Ecto neural progenitor cell (in vitro differentiated cells): ENCODE measurements around the gene SERHL2.
A peak's percentile ranks its signal among the peaks of the same experiment; 100 is the strongest.
"Not testable (repeated sequence)": the region's sequence is repeated elsewhere in the genome, so short reads cannot be mapped to it uniquely, and the experiment has no call there.

ENCODE experiments used
- DNase-seq: peaks from one replicate; pipeline ENCODE4 v3.0.0-alpha.2; 2018; ENCODE audit warnings: low spot score

SERHL2 gene

DNA sequence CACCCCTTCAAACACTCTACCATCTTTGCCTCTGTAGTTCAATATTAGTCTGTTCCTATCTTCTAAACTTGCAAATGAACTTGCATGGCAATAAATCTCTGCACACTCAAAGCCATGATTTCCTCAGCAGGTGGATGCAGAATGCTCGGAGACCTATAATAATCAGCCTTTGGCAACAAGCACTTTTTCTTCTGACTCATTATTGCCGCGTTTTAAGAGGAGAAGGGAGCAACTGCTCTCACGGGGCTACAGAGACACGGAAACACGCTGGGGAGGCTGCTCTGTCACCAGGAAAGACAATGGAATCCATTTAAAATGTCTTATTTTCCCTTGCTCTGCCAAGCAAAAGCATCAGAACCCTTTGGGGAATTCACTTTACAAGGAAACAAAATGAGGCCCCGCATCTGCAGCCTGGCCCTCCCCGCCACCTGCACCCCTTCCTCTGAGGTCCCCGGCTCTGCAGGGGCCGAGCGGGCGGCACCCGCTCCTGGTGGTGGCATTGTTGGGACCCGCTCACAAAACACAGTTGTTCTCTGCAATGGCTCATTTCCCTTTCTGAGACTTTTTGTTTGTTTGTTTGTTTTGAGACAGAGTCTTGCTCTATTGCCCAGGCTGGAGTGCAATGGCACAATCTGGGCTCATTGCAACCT is 18.5 kb upstream of the SERHL2 start:
- DNase-seq = not testable (repeated sequence)

DNA sequence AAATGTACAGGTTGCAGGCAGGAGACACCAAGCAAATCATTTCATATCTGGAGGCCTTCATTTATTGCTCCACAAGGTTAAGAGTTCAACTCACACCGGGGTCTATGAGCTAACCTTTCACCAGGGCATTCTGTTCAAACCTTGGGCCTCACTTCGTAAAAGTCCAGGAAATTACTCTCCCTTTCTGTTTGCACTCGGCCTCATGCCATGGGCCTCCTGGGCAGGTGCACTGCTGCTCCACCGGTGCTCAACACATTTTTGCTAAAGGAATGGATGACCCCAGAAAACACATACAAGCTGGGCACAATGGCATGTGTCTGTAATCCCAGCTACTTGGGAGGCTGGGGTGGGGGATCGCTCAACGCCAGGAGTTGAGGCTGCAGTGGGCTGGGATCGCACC is 17.6 kb upstream of the SERHL2 start:
- DNase-seq = no peak

DNA sequence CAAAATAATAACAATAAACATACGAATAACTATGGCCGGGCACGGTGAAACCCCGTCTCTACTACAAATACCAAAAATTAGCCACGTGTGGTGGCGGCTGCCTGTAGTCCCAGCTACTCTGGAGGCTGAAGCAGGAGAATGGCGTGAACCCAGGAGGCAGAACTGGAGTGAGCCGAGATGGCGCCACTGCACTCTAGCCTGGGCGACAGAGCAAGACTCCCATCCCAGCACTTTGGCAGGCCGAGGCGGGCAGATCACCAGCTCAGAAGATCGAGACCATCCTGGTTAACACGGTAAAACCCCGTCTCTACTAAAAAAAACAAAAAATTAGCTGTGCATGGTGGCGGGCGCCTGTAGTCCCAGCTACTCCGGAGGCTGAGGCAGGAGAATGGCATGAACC is 17.1 kb upstream of the SERHL2 start:
- not testable (repeated sequence) for DNase-seq

DNA sequence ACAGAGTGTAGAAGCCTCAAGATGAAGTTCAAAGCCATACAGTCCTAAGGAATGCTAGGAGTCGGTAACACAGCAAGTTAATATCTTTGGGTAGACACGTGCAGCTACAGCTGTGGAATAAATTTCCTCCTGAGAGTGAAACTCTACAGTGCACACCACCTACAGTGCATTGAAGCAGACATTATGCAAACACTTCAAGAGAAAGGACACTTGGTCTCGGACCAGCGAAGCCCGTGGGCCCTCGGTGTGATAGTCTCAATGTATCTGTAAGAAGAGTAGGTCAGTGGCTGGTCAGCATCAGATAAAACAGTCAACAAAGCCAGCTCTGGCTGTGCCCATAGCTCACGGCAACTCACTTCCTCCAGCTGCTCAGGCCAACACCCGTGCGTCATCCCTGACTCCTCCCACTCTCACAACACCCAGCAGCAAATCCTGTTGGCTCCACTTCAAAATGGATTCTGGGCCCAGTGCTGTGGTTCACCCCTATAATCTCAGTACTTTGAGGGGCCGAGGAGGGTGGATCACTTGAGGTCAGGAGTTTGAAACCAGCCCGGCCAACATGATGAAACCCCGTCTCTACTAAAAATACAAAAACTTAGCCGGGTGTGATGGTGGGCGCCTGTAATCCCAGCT is 16.4 kb upstream of the SERHL2 start:
- DNase-seq = not testable (repeated sequence)

DNA sequence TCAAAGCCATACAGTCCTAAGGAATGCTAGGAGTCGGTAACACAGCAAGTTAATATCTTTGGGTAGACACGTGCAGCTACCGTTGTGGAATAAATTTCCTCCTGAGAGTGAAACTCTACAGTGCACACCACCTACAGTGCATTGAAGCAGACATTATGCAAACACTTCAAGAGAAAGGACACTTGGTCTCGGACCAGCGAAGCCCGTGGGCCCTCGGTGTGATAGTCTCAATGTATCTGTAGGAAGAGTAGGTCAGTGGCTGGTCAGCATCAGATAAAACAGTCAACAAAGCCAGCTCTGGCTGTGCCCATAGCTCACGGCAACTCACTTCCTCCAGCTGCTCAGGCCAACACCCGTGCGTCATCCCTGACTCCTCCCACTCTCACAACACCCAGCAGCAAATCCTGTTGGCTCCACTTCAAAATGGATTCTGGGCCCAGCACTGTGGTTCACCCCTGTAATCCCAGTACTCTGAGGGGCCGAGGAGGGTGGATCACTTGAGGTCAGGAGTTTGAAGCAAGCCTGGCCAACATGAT is 14.5 kb upstream of the SERHL2 start:
- not testable (repeated sequence) for DNase-seq

DNA sequence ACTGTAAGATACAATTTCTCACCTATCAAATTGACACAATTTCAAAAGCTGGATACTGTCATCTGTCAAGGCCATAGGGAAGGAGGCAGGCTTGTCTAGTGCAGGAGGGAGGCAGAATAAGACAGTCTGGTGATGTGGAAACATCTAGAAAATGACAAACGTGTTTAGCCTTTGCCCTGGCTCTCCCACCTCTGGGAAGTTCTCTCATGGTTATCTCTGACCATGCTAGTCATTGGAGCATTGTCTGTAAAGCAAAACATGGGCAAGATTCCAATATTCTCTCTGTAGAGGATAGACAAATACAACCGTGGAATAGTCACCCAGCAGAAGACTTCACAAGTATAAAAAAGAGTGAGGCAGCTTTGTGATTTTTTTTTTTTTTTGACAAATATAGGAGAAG is 9.1 kb upstream of the SERHL2 start:
- DNase-seq = no peak

DNA sequence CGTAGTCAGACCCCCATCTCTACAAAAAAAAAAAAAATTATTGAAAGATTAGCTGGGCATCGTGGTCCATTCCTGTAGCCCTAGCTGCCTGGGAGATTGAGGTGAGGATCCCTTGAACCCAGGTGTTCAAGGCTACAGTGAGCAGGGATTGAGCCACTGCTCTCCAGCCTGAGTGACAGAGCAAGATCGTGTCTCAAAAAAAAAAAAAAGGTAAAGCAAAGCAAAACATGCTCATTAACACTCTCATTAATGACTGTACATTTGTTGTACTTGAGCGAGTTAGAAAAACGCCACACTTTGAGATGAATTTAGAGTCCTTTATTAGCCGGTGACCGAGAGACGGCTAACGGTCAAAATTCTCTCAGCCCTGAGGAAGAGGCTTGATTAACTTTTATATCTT is 6.2 kb upstream of the SERHL2 start:
- DNase-seq = no peak

DNA sequence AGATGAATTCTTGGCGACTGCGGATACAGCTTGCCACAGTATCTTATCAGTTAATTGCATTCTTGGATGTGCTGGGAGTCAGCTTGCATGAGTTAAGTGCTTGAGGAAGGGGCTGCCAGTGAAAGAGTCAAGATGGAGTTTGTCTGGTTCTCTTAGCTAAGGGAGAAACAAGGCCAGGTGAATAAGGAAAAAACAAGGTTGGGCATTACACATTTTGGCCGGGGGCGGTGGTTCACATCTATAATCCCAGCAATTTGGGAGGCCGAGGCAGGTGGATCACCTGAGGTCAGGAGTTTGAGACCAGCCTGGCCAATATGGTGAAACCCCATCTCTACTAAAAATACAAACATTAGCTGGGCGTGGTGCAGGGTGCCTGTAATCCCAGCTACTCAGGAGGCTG is 5.6 kb upstream of the SERHL2 start:
- DNase-seq = not testable (repeated sequence)

DNA sequence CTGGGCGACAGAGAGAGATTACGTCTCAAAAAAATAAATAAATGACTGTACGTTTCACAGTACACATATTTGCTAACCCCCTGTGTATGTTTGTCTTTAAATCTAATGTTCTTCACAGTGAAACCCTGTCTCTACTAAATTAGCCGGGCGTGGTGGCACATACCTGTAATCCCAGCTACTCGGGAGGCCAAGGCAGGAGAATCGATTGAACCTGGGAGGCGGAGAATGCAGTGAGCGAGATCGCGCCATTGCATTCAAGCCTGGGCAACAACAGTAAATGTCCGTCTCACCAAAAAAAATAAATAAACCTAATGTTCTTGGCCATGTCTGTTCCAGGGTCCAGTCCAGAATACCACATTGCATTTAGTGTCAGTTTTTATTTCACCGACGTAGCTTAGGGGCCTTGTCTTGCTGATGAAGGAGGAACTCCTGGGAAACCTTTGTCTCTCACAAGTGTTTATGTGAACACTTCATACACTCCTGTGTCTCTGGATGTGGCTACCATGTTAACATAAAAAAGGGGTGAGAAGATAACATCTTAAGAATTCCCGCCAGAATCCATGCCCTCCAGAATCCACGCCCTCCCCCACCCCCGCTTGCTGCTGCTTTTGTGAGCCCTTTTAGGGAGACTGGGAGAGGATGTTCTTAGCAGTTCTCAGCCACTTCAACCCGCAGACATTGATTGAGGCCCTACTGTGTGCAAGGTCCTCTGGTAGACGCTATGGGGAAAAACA is 5.0 kb upstream of the SERHL2 start:
- no peak for DNase-seq

DNA sequence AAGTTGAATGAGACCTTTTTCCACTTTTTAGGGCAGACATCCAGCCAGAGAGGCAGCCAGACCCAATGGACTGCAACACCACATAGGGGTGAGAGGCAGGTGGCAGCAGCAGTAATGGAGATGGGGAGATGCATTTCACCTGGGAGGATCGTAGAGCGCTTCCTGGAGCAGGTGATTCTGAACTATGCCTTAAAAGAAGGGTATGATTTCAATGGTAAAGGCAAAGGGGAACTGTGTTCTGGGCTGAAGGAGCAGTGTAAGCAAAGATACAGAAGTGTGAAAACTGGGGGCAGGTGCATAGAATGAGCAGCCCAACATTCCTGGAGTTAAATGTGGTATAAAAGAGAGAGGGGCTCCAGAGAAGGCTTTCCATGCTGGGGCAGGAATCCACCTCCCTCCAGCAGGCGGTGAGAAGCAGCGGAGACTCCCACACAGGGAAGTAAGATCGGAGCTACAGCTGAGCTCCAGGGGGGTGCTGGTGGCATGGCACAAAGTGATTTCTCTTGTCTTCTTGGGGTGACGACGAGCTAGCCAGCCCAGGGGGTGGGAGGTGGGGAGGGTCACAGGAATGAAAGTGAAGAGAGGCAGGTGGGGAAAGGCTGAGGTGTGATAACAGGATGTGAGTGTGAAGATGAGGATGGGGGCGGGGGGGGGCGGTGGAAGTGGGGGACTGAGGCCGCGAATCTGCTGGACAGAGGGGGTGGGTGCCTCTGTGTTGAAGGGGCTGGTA is 4.3 kb upstream of the SERHL2 start:
- no peak for DNase-seq

DNA sequence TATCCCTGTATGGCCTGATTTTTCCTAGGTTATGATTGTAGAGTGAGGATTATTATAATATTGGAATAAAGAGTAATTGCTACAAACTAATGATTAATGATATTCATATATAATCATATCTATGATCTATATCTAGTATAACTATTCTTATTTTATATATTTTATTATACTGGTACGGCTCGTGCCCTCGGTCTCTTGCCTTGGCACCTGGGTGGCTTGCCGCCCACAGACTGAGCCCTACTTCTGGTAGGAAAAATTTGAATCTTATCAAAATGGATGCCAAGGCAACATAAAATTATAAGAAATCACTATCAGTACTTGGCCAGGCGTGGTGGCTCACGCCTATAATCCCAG is 1.5 kb upstream of the SERHL2 start:
- DNase-seq = not testable (repeated sequence)

DNA sequence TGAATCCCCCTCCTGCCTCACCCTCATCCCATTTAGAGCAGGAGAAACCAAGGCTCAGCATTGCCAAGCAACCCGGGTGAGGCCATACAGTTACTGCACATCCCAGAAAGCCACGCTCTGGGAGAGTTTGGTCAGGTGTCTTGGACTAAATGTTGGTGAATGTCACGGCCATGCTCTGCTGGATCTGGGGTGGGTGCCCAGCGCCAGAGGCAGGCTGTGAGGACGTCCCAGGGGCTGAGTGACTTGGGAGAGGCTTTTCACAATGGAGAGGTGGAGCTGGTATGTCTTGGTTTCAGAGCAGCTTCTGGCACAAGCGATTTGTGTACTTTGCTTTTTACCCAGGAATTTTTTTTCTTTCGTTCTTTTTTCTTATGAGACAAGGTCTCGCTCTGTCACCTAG is 6.6 kb downstream of the SERHL2 start:
- no peak for DNase-seq

DNA sequence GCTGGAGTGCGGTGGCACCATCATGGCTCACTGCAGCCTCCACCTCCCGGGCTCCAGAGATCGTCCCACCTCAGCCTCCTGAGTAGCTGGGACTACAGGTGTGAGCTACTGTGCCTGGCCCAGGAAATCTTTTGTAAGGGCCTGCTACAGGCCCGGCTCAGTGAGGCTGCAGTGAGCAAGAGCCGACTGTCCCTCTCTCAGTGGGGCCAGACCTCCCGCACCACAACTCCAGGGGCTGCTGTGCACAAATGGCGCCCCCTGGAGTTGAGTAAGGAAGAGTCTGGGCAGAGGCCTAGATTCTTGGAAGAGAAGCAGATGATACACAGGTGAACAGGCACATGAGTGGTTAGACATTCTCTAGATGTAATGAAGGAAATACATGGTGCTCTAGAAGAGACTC is 7.0 kb downstream of the SERHL2 start:
- DNase-seq = peak; percentile 57

DNA sequence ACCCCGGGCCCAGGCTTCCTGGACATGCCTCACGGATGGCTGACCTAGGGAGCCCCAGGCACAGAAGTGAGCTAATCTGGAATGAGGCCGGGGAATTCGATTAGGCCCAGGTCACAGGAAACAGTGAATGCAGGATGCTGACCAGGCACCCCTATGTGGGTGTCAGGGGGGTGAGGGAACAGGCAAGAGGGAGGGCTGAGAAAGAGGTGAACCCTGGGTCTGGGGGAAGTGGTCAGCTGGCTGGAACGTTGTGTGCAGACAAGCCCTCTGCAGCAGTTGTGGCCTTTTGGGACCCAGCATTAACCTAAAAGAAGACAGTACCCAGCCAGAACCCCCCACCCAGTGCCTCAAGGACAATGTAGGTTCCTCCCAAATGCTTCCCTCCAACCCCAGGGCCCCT is 8.1 kb downstream of the SERHL2 start:
- DNase-seq = no peak

DNA sequence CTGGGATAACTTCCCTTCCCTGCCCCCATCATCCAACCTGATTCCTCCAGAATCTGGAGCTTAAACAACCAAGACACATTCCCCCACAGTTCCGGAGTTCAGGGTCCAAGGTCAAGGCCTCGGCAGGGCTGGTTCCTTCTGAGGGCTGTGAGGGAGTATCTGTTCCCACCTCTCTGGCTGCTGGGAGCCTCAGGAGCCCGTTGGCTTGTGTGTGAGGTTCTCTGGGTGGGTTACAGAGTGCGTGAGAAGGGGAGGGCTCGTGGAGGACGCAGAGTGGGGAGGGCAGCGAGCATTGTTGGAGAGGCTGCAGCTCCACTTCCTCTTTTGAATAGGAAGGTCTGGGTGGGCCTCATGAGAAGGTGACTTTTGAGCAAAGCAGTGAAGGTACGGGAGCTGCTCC is 8.5 kb downstream of the SERHL2 start:
- no peak for DNase-seq

DNA sequence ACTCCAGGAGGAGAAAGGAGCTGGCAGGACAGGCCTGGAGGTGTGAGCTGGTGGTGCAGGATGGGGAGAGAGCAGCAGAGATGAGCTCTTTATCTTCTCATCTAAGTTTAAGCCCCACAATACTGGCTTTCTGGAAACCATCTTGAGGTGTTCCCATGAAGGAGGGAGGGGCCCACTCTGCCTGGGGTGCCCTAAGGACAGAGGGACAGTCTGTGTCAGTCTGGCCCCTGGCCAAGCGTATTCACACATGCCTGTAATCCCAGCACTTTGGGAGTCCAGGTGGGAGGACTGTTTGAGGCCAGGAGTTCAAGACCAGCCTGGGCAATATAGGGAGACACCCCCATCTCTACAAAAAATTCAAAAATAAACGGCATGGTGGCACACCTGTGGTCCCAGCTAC is 8.9 kb downstream of the SERHL2 start:
- DNase-seq = no peak

DNA sequence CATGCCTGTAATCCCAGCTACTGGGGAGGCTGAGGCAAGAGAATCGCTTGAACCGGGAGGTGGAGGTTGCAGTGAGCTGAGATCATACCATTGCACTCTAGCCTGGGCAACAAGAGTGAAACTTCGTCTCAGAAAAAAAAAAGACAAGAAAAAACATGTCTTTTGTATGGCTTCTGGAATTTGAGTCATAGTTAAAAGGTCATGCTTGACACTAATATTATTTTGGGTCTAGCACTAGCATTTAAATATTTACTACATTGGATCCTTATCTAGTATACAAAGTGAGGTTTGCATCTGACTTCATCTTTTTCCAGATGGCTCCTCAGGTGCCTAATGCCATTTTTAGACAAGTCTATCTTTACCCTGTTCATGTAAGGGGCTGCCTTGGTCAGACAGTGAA is 10.2 kb downstream of the SERHL2 start:
- DNase-seq = not testable (repeated sequence)

DNA sequence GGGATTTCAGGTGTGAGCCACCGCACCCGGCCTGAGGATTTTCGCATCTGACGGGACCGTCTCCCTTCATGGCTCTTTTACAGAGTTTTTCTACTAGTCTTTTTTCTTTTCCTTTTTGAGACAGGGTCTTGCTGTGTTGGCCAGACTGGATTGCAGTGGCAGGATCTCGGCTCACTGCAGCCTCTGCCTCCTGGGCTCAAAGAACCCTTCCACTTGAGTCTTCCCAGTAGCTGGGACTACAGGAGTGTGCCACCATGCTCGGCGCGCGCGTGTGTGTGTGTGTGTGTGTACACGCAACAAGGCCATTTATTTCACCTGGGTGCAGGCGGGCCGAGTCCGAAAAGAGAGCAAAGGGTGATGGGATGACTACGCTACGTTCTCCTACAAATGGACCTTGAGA is 10.9 kb downstream of the SERHL2 start:
- no peak for DNase-seq

DNA sequence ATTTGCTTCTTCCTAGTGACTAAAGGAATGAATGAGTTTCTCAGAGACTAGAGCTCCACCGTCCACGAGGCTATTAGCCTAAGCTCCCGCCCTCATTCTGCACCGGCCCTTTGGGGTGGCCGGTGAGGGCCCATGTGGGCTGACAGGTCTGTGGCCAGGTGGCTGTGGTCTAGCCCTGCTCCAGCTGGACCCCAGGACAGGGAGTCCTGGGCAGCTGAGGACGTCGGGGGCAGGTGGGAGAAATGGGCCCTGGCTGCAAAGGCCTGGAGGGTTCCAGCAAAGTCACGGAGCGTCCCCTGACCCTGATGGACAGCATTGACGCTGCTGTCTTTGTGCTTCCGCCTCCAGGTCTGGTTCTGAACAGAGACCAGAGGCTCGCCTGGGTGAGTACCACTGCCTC is 12.2 kb downstream of the SERHL2 start:
- no peak for DNase-seq

DNA sequence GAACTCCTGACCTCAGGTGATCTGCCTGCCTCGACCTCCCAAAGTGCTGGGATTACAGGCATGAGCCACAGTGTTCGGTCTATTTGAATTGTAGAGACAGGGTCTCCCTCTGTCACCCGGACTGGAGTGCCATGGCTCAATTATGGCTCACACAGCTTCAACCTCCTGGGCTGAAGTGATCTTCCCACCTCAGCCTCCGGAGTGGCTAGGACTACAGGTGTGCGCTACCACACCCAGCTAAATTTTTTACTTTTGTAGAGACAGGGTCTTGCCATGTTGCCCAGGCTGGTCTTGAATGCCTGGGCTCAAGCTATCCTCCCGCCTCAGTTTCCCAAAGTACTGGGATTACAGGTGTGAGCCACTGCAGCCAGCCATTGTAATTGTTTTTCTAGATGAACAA is 14.2 kb downstream of the SERHL2 start:
- DNase-seq = not testable (repeated sequence)

DNA sequence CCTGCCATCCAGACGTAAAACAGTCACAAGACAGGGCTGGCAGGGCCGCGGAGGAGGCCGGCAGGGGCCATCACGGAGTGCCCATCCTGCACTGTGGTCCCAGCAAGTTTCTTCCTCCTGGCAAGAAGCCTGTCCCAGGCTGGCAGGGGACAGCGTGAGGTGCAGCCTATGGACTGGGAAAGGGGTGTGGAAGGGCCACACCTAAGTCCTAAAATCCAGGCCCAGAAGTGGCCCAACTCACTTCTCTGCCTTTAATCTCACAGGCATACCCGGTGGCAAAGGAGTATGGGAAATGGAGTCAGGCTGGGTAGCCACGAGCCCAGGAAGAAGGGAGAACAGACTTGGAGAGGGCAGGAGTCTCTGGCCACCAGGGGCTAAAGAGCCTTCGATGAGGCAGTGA is 16.8 kb downstream of the SERHL2 start:
- not testable (repeated sequence) for DNase-seq

DNA sequence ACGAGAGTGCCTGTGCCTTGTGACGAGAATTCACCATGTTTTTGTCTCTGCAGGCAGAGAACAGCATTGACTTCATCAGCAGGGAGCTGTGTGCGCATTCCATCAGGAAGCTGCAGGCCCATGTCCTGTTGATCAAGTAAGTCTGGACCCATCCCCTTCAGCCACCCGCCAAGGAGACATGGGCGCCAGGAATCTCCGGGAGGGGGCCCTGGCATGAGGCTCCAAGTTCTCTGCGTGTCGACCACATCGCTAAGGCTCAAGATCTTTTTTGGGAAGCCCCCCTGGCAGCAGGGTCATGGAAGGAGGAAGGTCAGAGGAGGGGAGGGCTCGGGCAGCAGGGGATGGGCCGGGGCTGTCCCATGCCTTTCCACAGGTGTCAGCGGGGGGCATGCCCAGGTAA is 17.3 kb downstream of the SERHL2 start:
- not testable (repeated sequence) for DNase-seq

DNA sequence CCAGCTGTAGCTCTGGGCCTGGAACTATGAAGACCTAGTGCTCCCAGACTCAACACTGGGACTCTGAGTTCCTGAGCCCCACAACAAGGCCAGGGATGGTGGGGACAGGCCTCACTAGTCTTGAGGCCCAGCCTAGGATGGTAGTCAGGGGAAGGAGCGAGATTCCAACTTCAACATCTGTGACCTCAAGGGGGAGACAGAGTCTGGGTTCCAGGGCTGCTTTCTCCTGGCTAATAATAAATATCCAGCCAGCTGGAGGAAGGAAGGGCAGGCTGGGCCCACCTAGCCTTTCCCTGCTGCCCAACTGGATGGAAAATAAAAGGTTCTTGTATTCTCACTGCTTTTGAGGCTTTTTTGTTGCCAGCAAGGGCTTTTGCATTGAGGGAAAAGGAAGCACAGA is 20.3 kb downstream of the SERHL2 start:
- not testable (repeated sequence) for DNase-seq
